Kidney capillary endothelial cell (primary cell): ENCODE measurements around the gene SUGP2.

Experiments used
- DNase-seq: peaks from one replicate; pipeline ENCODE4 v3.0.0-alpha.2; 2018; ENCODE audit warnings: low spot score

SUGP2 gene

DNA sequence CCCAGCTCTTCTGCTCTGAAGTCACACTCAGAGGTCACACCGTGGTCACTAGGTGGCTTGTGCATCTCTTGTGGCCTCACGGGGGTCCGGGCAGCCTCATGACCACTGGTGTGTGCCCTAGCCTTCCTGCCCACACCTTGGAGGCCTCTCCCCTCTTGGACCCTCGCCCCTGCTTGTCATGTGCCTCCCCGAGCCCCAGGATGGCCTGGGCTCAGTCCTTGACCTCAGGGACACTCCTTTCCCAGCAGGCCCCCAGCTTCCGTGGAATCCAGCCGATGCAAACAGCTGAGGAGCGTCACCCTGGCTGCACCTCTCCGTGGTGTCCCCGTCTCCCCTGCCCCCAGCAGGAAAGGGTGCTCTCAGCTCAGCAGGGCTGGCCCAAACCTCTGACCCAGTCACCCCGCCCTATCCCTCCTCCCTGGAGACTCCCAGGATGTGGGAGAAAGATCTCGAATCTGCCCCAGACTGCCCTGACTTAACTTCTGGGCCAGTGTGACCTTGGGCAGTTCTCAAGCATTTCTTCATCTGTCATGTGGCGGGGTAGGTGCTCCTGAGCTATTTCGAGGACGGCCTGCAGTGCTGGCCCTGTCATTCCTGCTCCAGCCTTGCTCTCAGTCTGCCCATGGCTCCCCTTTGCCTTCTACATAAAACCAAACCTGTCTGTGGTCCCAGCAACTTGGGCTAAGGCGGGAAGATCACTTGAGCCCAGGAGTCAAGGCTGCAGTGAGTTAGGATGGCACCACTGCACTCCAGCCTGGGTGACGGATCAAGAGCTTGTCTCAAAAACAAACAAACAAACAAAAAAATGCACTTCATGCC is 25.9 kb upstream of the SUGP2 start:
- DNase-seq, result no peak

DNA sequence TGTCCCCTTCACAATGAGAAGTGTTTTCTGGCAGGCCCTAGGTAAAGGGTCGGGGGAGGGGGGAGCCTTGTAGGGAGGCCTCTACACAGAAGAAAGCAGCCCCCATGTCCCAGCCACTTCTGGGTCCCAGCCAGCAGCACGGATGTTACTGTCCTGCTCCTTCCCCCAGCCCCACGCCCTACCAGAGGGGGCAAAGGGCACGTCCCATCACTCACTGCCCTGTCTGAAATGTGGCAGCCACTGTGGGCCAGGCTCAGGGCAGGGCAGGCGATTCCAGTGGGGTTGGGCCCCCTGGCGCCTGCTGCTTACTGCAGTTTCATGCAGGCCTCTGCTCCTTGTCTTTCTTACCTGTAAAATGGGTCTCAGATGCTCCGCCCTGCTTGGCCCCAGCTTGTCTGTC is 24.4 kb upstream of the SUGP2 start:
- DNase-seq, result no peak

DNA sequence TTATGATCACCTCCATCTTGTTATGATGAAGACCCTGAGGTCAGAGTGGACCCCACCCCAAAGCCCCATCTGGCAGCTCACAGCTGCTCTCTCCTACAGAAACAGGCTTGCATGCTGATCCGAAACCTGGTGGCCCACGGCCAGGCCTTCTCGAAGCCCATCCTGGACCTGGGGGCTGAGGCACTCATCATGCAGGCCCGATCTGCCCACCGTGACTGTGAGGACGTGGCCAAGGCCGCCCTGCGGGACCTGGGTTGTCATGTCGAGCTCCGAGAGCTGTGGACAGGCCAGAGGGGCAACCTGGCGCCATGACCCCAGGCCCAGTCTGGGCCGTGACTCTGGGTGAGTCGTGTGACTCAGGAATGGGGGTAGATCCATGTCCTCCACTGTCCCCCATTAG is 24.0 kb upstream of the SUGP2 start:
- no peak for DNase-seq

DNA sequence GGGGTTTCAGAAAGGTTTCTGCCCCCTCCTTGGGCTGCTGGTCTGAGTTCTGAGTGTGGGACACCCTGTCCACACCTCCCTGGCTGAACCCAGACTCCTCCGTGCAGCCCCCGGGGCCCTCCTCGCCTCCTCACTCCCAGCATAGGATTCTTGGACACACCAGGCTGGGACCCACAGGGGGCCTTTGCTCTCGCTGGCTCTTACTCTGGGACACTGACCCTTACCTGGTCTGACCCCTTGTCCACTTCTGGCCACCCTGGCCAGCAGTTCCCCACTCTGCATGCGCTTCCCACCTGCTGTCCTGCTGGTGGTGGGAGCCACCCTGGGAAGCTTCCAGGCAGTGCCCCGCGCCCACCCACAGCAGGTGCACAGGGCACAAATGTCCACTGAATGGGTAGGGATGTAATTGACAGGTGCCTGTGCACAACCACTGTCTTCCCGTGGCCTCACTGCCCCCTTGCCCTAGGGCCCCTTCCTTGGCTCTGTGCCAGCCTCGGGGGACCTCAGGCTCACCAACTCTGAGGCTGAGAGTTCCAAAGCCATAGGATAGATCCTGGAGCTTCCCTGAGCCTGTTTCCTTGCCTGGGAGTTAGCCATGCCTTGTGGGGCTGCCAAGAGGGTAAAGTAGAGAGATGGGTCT is 23.4 kb upstream of the SUGP2 start:
- DNase-seq, result no peak

DNA sequence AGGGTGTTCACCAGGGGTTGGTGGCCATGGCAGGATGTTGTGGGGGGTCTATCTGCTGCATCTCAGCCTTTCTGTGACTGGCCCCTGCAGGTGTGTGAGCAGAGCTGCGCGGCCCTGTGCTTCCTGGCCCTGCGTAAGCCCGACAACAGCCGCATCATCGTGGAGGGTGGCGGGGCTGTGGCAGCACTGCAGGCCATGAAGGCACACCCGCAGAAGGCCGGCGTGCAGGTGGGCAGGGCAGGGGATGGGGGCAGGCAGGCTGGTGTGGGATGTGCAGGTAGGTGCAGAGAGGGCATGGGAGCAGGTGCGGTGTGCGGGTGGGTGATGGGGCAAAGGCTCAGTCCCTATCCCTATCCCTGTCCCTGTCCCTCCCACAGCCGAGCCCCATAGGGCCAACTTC is 22.4 kb upstream of the SUGP2 start:
- no peak for DNase-seq

DNA sequence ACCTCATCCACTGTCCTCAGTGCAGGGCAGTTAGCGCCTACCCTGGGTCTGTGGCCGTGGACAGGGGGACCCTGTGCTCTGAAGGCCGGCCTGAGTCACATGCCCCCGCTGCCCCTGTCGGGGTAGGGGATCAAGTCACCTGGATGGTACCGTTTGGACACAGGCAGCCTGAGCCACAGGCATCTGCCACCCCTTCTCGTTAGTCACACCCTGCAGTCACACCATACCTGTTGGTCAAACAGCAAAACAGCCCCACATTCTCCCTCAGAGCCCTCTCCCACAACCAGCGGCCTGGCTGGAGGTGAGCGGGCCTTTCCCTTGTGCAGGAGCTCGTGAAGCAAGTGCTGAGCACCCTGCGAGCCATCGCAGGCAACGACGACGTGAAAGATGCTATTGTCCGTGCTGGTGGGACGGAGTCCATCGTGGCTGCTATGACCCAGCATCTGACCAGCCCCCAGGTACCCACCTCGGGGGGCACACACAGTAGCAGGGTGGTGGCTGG is 21.7 kb upstream of the SUGP2 start:
- DNase-seq, result no peak

DNA sequence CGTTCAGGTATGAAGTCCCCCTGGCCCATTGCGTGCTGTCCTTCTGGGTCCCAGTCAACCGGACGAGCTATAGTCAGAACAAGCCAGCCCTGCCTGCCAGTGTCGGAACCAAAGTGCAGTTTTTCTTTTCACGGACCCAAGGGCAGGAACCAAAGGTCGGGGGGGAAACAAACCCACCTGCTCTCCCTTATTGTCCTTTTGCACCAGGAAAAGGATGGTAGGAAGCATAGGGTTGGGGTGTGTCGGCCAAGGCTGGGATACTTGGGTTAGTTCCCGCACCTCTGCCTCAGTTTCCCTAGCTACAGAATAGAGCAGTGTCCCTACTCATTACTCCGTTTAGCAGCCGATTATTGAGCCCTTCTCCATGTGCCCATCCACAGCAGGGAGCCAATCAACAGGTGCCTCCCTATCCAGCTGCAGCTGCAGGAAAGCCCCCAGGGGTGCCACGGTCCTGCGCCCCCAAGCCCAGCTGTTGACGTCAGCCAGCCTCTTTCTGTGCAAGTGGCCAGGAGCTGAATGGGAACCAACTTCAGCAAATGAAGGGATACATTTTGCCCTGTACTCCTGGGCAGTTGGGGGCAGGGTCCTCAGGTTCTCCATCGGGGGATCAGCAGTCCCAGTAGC is 21.1 kb upstream of the SUGP2 start:
- DNase-seq, result no peak

DNA sequence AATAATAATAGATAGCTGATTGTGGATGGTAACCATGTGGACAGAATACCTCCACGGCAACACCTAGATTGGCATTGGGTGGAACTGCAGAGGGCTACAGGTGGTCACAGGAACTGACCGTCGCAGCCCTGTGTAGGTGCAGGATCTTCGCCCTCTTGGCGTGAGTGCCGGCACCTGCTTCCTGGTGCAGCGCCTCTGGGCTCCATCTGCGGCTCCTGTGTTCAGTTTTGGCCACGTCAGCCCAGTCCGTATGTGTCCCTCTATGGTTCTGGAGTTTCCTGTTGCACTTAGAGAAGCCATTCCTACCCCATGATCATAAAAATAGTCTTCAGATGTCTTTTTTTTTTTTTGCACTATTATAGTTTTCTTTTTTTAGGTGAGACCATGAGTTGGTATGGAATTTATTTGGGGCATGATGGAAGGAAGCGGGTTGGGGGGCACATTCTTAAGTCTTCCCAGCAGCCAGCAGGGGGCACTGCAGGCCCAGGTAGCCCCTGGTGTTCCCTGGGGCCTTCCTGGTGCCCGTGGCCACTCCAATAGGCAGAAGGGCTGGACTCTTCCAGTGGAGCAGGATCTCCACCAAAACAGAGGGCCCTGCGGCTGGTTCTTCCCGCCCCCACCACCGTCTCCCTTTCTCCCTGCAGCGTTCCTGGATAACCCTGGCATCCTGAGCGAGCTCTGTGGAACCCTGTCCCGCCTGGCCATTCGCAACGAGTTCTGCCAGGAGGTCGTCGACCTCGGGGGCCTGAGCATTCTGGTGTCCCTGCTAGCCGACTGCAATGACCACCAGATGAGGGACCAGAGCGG is 20.4 kb upstream of the SUGP2 start:
- DNase-seq, result peak; percentile 38

DNA sequence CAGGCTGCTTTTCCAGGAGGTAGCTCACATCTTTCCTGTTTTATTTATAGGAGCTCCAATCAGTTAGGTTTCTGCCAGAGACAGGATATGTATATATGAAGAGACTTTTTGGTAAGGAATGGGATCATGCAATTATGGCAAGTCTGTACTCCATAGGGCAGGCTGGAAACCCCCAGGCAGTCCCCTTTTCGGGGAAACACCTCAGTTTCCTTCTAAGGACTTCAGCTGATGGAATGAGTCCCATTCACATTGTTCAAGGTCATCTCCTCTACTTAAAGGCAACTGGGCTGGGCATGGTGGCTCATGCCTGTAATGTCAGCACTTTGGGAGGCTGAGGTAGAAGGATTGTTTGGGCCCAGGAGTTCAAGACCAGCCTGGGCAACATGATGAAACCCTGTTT is 19.6 kb upstream of the SUGP2 start:
- DNase-seq, result no peak

DNA sequence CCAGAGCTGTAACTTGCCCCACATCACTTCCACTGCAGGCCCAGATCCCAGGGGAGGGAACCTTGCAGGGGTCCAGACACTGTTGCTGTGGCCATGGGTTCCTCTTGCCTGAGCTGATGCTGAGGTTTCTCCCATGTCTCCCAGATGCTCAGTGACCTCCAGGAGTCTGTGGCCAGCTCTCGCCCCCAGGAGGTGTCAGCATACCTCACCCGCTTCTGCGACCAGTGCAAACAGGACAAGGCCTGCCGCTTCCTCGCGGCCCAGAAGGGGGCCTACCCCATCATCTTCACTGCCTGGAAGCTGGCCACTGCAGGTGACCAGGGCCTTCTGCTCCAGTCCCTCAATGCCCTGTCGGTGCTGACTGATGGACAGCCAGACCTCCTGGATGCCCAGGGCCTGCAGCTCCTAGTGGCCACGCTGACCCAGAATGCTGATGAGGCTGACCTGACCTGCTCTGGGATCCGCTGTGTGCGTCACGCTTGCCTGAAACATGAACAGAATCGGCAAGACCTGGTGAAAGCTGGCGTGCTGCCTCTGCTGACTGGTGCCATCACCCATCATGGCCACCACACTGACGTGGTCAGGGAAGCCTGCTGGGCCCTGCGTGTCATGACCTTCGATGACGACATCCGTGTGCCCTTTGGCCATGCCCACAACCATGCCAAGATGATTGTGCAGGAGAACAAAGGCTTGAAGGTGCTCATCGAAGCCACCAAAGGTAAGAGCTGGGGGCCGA is 18.3 kb upstream of the SUGP2 start:
- no peak for DNase-seq

DNA sequence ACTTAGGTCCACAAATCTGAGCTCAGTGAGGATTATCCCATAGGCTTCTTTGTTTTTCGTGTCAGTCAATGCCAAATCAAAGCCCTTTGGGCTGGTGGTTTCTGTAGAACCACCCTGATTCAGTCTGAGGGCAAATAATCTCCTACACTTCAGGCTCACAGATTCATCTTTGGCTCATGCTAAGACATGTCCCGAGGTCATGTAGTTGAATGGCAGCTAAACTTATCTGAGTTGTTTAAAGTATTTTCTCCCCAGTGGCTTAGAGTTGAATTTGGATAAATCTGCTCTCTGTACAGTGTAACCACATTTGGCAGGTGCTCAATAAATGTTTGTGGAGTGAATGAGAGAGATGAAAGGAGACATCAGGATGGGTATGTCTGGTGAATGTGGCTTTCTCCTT is 17.4 kb upstream of the SUGP2 start:
- no peak for DNase-seq

DNA sequence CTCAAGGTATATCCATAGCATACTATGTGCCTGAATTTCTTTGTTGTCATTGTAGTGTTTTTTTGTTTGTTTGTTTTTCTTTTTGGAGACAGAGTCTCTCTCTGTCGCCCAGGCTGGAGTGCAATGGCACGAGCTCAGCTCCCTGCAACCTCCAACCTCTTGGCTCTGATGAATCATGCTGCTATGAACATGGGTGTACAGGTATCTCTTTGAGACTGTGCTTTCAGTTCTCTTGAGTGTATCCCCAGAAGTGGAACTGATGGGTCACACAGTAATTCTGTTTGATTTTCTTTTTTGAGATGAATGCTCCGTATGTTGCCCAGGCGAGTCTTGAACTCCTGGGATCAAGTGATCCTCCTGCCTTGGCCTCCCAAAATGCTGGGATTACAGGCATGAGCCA is 16.8 kb upstream of the SUGP2 start:
- DNase-seq, result no peak

DNA sequence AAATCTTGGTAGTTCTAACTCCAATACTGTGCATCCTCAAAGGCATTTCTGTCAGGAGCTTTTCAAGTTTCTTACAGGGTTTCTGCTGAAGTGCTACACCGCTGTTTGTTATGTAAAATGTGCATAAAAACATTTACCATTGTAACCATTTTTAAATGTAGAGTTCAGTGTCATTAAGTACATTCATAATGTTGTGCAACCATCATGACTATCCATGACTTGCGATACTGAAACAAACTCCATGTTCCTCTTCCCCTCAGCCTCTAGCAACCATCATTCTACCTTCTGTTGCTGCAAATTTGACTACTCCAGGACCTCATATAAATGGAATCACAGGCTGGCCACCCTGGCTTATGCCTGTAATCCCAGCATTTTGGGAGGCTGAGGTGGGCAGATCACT is 16.1 kb upstream of the SUGP2 start:
- no peak for DNase-seq

DNA sequence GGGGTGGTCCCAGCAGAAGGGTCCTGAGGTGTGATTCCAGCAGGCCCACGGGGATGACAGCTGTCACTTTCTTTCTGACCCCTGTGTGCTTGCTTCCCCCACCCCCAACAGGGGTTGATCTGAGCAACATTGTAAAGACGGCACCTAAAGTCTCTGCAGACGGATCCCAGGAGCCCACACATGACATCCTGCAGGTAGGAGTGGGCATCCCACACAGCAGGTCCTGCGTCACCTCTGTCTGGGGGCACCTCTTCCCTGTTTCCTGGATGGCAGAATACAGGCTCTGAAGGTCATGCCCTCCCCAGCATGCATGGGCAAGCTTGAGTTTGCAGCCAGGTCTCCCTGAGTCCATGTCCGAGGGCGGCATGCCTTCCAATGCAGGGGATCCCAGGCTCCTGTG is 10.6 kb upstream of the SUGP2 start:
- no peak for DNase-seq

DNA sequence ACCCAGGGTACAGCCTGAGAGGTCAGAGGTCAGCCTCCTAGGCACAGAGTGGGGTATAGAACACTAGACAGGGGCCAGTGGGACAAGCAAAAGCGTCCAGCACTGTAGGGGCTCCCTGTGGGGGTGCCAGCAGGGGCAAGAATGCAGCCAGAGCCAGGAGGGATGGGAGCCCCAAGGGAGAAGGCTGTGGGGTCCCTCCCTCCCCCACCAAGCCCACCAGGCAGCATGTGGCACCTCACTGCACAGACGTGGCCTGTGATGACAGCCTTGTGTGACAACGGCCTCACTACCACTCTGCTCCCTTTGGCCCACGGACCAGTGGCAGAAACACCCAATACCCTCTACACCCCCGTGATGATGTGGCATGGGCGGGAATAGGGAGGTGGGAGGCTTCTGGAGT is 10.2 kb upstream of the SUGP2 start:
- no peak for DNase-seq

DNA sequence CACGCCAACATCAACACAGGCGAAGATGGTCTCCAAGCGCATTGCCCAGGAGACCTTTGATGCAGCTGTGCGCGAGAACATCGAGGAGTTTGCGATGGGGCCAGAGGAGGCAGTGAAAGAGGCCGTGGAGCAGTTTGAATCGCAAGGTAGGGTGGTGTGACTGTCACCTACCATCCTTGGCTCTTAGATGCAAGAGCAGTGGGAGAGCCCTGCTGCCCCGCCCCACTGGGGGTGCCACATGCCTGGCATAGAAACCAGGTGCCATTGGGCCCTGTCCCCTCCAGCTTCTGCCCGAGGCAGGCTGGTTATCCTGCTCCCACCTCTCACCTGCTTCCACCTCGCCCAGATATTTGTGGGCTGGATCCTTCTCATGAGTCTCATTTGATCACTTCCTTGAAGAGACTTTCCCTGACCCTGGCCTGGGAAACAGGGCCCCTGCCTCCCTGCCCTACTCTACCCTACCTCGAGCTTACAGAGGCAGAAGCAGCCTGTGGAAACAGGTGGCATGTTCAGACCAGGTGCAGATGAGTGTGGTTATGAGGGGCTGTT is 9.5 kb upstream of the SUGP2 start:
- no peak for DNase-seq

DNA sequence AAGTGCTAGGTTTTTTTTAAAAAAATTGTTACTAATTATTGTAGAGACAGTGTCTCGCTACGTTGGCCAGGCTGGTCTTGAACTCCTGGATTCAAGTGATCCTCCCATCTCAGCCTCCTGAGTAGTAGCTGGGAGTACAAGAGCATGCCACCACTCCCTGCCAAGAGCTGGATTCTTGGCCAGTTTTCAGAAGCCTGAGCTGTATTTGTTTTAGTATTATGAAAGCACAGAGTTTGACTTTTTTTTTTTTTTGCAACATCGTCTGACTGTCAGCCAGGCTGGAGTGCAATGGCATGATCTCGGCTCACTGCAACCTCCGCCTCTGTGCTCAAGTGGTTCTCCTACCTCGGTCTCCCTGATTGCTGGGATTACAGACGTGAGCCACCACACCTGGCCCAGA is 7.1 kb upstream of the SUGP2 start:
- no peak for DNase-seq

DNA sequence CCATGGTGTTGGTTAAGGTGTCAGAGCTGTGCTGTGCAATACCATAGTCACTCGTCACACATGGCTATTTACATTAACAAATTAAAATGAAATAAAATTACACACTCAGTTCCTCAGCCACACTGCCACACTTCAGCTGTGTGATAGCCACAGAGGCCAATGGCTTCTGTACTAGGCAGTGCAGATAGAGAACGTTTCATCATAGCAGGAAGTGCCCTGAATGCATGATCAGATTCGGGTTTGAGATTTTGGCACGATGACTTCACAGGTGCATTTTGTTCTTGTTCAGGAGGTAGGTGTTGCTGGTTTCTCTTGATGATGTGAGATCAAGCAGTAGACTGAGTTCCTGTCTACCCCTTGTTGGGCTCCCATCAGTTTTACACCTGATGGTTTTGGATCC is 6.6 kb upstream of the SUGP2 start:
- no peak for DNase-seq

DNA sequence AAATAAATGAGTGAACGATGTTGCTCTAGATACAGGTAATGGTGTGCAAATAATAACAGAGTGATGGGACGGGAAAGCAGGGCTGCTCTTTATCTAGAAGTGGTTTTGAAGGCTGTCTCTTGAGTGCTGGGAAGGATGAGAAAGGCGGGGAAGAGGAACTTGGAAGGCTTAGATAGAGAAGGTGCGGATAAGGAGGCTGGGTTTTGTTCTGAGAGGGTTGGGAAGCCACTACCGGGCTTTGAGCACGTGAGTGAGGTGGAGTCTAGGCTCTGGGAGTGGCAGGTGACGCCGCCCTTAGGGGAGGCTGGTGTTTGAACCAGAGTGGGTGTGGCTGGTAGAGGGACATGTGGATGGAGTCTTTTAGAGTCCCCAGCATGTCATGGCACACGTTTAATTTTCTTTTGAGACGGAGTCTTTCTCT is 897 bp upstream of the SUGP2 start:
- peak; percentile 65 for DNase-seq

DNA sequence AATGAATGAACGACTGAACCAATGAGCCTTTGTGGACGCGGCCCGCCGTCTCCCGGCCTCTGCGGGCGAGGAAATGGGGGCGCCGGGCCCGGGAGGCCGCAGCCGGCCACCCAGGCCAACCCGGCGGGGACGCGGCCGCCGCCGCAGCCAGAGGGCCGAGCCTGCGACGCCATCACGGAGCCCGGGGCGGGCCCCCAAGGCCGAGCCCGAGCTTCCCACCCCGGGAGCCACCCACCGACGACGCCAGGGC is 216 bp downstream of the SUGP2 start:
- DNase-seq, result no peak

DNA sequence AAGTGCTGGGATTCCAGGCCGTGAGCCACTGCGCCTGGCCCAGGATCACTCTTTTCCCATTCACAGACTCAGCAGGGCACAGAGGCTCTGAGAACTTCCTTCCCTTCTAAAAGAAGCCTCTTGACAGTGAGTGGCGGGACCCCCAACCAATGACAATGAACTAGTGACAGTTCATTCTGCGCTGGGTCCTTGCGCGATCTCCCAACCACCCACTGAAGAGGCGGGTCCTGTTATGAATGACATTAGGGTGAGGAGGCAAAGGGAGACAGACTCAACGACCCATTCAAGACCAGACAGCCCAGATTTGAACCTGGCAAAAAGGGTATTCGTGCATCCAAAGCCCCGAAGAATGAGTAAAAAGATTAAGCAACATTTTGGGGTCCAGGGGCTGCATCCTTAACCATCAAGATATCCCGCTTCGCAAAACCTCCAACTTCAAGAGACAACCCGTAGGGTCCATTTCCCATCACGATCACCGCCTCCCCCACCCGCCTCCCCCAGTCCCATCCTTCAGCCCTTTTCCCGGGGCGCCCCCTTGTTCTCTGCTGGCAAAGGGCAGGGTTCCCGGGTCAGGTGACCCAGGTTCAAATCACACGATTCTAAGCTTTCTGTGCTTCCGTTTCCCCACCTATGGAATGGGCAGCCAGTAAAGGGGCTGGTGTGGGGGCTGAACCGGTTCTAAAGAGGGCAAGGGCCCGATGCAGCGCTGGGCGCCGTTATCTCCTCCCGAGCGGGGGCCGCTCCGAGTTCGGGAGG is 719 bp downstream of the SUGP2 start:
- peak; percentile 96 for DNase-seq
